GM10266 (cell line): ENCODE results near the gene PFKL.

Source experiments
- DNase-seq: peaks from one replicate; pipeline ENCODE4 v3.0.0; 2012; ENCODE audit errors: extremely low spot score
- CTCF ChIP-seq: IDR thresholded peaks from 2 replicates; pipeline ENCODE4 v1.5.1; 2012; ENCODE audit warnings: mild to moderate bottlenecking, low read depth; ENCODE audit not compliant: control insufficient read depth, insufficient read depth; ENCODE audit errors: missing control alignments

The PFKL gene

DNA sequence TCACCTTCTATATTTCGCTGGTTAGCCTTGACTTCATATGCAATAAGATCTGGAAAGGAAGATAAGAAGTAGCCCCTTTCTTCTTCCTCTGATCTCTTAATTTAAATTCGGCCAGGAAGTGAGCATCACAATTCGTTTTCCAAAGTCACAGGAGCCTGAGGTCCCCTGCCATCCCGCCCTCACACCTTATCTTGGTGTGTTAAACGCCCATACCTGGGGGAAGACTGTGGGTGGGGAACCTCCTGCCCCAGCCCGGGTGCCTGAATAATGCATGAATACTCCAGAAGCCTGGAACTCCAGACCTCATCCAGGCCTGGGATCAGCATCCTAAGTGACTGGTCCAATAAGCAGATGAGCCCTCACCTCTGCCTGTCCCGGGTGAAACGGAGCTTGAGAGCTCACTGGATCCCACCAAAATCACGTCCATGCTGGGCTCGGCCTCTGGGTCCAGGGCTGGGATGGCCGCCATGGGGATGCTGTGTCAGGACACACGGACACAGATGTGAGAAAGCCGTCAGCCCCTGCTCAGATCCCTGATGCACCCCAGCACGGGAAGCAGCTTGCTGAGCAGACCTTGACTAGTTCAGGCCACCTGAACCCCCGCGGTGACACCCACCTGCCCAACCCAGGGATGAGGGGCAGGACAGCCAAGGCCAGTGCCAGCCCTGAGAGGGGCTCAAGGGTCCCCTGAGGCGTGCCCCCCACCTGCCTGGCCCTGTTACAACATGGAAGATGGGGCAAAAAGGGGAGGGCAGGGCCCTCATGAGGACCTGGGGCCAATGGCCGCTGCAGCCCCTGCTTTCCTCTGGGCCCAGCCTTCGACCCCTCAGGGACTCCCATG is 38.8 kb upstream of the PFKL start:
- DNase-seq = no peak
- TF ChIP-seq CTCF = no peak

DNA sequence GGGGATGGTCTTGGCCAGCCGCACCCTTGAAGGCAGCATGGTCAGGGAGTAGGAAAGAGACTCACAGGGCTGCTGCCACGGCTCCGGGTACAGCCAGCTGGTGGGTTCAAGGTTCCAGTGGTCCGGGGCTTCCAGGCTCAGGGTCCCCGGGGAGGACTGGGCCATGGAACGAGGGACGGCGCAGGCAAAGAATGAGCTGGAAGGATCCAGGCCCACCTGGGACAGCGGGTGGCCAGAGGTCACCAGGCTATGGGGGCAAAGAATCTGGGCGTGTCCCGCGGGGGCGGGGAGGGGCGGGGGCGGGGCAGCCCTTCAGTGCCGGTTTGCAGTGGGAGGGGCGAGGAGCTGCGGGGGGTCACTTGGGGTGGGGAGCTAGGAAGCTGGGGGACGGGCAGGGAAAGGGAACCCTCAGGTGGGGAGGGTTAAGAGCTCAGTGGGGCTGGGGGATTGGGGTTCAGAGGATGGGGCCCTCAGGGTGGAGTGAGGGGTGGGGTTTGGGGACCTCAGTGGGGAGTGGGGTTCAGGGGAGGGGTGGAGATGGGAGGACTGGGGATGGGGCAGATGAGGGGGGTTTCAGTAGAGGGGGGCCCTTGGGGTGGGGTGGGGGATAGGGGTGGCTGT is 38.1 kb upstream of the PFKL start, which contains the start of gene DNMT3L:
Gene DNMT3L (minus strand): TSS at position 223 of the 621 bp plus-strand sequence. CDS start 638 bp downstream, outside the sequence.
- DNase-seq = no peak
- TF ChIP-seq CTCF = no peak

DNA sequence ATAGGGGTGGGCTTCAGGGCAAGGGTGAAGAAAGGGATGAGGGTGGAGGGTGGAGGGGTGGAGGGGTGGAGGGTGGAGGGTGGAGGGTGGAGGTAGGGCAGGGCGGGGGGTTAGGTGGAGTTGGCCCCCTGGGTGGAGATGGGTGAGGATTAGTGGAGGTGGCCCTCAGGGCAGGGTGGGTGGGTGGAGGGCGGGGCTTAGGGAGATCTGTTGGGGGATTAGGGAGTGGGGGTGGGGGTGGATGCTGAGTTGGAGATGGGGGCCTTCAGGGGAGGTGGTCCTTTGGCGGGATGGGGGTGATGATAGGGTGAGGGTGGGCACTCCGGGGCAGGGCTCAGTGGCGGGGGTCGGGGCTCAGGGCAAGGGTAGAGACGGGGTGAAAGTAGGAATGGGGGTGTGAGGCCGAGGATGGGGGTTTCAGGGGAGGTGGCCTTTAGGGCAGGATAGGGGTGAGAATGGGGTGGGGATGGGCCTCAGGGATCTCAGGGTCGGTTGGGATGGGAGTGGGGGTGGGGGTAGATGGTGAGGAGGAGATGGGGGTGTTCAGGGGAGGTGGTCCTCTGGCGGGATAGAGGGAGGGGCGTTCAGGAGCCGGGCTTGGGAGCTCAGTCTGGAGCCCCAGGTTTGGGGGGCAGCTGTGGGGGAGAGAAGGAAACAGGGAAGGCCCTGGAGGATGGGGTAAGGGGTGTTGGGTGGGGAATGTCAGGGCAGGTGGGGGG is 37.4 kb upstream of the PFKL start:
- DNase-seq = no peak
- TF ChIP-seq CTCF = no peak

DNA sequence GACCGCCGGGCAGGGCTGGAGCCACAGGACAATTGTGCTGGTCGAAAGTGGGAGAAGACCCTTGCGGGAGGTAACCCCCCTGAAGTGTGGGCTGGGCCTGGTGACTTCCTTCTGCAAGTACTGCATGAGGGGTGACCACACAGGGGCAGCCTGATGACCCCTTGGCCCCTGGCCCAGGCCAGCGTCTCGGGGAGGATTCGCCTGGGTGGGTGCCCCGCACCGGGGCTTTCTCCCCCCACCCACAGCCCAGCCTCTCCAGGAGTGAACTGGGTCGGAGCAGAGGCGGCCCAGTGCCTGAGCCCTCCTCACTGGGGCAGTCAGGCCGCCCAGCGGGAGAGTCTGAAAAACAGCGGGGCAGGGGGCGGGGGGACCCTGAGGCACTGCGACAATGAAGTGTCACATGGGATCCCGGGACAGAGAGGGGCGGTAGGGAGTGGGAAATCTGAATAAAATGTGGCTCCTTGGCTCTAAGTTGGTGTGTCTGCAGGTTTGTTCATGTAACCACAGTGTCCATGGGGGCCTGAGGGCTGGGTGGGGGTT is 36.6 kb upstream of the PFKL start:
- no peak for DNase-seq
- no peak for TF ChIP-seq CTCF

- no peak for DNase-seq
- no peak for TF ChIP-seq CTCF
Measured at GRCh38 chr21:44263768-44264167, 36.1 kb upstream of the PFKL start.

- no peak for TF ChIP-seq CTCF
- DNase-seq = no peak
Measured at GRCh38 chr21:44265734-44266270, 34.1 kb upstream of the PFKL start.
